ENCODE measurements around the gene BACE1-AS.

The BACE1-AS gene

DNA sequence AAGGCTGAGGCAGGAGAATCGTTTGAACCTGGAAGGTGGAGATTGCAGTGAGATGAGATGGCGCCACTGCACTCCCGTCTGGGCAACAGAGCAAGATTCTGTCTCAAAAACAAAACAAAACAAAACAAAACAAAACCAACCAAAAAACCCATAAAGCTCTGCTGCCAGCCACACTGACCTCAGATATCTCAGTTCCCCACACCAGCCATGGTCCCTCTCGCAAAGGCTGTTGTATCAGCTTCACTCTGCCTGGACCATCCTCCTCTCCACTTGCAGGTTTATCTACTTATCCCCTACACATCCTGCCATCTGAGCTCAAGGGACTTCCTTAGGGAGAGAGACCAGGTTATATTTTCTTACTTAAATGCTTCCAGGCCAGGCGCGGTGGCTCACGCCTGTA lies 11.1 kb downstream of the BACE1-AS start:
- no peaks in the 10 kb centered on the region for H3K36me3 ChIP-seq (ENCODE audit: control insufficient read depth in 2 of 2, insufficient read depth in 2 of 2, low read length in 2 of 2)
- H3K27ac ChIP-seq (ENCODE audit: low read depth in 2 of 2, low read length in 2 of 2) = no peak overlapping the region
- no peaks in the 10 kb centered on the region for H3K9me3 ChIP-seq (ENCODE audit: control insufficient read depth in 2 of 2, low read length in 2 of 2)
- no peaks in the 10 kb centered on the region for H3K4me1 ChIP-seq (ENCODE audit: control insufficient read depth in 2 of 2, insufficient read depth in 2 of 2, low read length in 2 of 2)
- no peaks in the 10 kb centered on the region for H3K27me3 ChIP-seq (ENCODE audit: control insufficient read depth in 2 of 2, insufficient read depth in 2 of 2, low read length in 2 of 2)
- H3K4me3 ChIP-seq (ENCODE audit: low read length in 2 of 2) = no peak overlapping the region
- no peak overlapping the region for H3K9ac ChIP-seq (ENCODE audit: low read depth in 1 of 2, low read length in 2 of 2)

DNA sequence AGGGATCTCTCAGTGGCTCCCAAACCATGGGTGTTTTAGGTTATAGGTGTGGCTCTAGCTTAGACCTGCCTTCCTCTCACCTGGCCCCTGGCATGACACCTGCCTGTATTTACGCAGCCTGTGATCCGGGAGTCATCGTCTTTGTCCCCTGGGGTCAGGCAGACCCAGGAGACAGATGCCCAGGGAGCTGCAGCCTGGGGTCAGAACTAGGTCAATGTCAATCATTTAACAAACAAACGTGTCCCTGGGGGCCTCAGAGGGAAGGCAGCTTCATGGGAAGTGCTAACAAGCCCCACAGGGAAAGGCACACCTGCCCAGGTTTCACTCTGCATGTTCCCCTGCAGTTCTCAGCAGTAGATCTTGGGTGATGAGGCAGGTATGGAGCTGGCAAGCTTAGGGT lies 12.0 kb downstream of the BACE1-AS start:
- Histone ChIP-seq H3K9me3 (ENCODE audit: control insufficient read depth in 2 of 2, low read length in 2 of 2) (no peaks in the 10 kb centered on the region), H3K27me3 (ENCODE audit: control insufficient read depth in 2 of 2, insufficient read depth in 2 of 2, low read length in 2 of 2) (no peaks in the 10 kb centered on the region)

DNA sequence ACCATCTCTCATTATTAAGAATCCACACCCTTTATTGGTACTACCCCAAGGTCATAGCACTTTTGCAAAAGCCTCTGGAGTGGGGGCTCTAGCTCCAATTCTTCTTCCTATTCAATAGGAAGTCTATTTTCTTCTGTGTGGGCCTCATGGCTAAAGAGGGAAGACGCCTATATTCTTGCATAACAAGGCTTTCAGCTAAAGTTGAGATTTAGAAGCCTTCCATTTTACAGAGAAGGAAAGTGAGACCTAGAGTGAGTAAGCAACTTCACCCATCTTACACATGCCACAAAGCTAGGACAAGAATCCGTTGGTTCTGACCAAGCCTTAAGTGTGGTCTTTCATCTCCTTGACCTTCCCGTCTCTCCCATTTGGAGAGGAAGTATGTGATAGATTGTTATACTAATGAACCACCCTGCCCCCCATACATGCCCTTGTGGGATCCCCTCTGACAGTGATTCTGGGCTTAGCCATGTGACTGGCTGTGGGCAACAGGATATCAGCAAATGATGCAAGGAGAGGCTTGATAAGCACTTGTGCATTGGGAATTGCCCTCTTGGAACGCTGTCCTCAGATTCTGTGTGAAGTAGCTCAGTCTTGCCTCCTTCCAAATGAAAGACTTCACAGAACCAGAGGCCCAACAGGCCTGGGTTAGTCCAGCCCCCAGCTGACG lies 12.6 kb downstream of the BACE1-AS start:
- Histone ChIP-seq H3K4me3 (ENCODE audit: low read length in 2 of 2) (no peak overlapping the region), H3K27ac (ENCODE audit: low read depth in 2 of 2, low read length in 2 of 2) (no peak overlapping the region), H3K36me3 (ENCODE audit: control insufficient read depth in 2 of 2, insufficient read depth in 2 of 2, low read length in 2 of 2) (no peaks in the 10 kb centered on the region), H3K4me1 (ENCODE audit: control insufficient read depth in 2 of 2, insufficient read depth in 2 of 2, low read length in 2 of 2) (no peaks in the 10 kb centered on the region), H3K27me3 (ENCODE audit: control insufficient read depth in 2 of 2, insufficient read depth in 2 of 2, low read length in 2 of 2) (no peaks in the 10 kb centered on the region), H3K9me3 (ENCODE audit: control insufficient read depth in 2 of 2, low read length in 2 of 2) (no peaks in the 10 kb centered on the region), H3K9ac (ENCODE audit: low read depth in 1 of 2, low read length in 2 of 2) (no peak overlapping the region)

More for the DNA sequence above, 12.0 kb downstream of the BACE1-AS start:
- Histone ChIP-seq H3K27ac (ENCODE audit: low read depth in 2 of 2, low read length in 2 of 2) (no peak overlapping the region), H3K4me3 (ENCODE audit: low read length in 2 of 2) (no peak overlapping the region), H3K9ac (ENCODE audit: low read depth in 1 of 2, low read length in 2 of 2) (no peak overlapping the region), H3K36me3 (ENCODE audit: control insufficient read depth in 2 of 2, insufficient read depth in 2 of 2, low read length in 2 of 2) (no peaks in the 10 kb centered on the region), H3K4me1 (ENCODE audit: control insufficient read depth in 2 of 2, insufficient read depth in 2 of 2, low read length in 2 of 2) (no peaks in the 10 kb centered on the region)

- no peaks in the 10 kb centered on the region for H3K9me3 ChIP-seq (ENCODE audit: control insufficient read depth in 2 of 2, low read length in 2 of 2)
- no peaks in the 10 kb centered on the region for H3K27me3 ChIP-seq (ENCODE audit: control insufficient read depth in 2 of 2, insufficient read depth in 2 of 2, low read length in 2 of 2)
- H3K4me1 ChIP-seq (ENCODE audit: control insufficient read depth in 2 of 2, insufficient read depth in 2 of 2, low read length in 2 of 2) = no peaks in the 10 kb centered on the region
- H3K36me3 ChIP-seq (ENCODE audit: control insufficient read depth in 2 of 2, insufficient read depth in 2 of 2, low read length in 2 of 2) = no peaks in the 10 kb centered on the region
- H3K27ac ChIP-seq (ENCODE audit: low read depth in 2 of 2, low read length in 2 of 2) = no peak overlapping the region
- no peak overlapping the region for H3K4me3 ChIP-seq (ENCODE audit: low read length in 2 of 2)
- no peak overlapping the region for H3K9ac ChIP-seq (ENCODE audit: low read depth in 1 of 2, low read length in 2 of 2)
Observed at GRCh38 chr11:117305145-117305544, 14.0 kb downstream of the BACE1-AS start.

GRCh38 chr11:117309310-117309709 lies 18.2 kb downstream of the BACE1-AS start:
- Histone ChIP-seq H3K9me3 (ENCODE audit: control insufficient read depth in 2 of 2, low read length in 2 of 2) (no peaks in the 10 kb centered on the region), H3K4me1 (ENCODE audit: control insufficient read depth in 2 of 2, insufficient read depth in 2 of 2, low read length in 2 of 2) (no peaks in the 10 kb centered on the region), H3K36me3 (ENCODE audit: control insufficient read depth in 2 of 2, insufficient read depth in 2 of 2, low read length in 2 of 2) (no peaks in the 10 kb centered on the region), H3K27me3 (ENCODE audit: control insufficient read depth in 2 of 2, insufficient read depth in 2 of 2, low read length in 2 of 2) (no peaks in the 10 kb centered on the region), H3K27ac (ENCODE audit: low read depth in 2 of 2, low read length in 2 of 2) (no peak overlapping the region), H3K9ac (ENCODE audit: low read depth in 1 of 2, low read length in 2 of 2) (no peak overlapping the region), H3K4me3 (ENCODE audit: low read length in 2 of 2) (no peak overlapping the region)

DNA sequence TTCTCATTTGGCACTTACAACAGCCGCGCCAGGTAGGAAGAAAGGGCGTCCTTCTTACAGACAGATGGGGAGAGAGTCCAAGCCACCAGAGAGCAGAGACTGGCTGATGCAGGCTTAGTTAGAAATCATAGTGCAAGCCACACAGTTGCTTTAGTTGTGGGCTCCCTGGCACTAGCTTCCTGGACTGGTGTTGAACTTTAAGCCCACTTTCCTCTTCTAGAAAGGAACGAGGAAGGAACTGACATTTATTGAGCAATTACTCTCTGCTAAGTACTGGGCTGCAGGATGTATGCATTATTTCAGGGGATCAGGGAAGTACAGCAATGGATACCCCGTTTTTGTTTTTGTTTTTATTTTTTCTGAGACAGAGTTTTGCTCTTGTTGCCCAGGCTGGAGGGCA lies 21.9 kb downstream of the BACE1-AS start:
- Histone ChIP-seq H3K9ac (ENCODE audit: low read depth in 1 of 2, low read length in 2 of 2) (no peak overlapping the region), H3K27ac (ENCODE audit: low read depth in 2 of 2, low read length in 2 of 2) (no peak overlapping the region), H3K27me3 (ENCODE audit: control insufficient read depth in 2 of 2, insufficient read depth in 2 of 2, low read length in 2 of 2) (no peaks in the 10 kb centered on the region), H3K9me3 (ENCODE audit: control insufficient read depth in 2 of 2, low read length in 2 of 2) (no peaks in the 10 kb centered on the region), H3K4me1 (ENCODE audit: control insufficient read depth in 2 of 2, insufficient read depth in 2 of 2, low read length in 2 of 2) (peaks cover 10 to 15% of the 10 kb centered on the region in 2 donors), H3K36me3 (ENCODE audit: control insufficient read depth in 2 of 2, insufficient read depth in 2 of 2, low read length in 2 of 2) (no peaks in the 10 kb centered on the region), H3K4me3 (ENCODE audit: low read length in 2 of 2) (no peak overlapping the region)

DNA sequence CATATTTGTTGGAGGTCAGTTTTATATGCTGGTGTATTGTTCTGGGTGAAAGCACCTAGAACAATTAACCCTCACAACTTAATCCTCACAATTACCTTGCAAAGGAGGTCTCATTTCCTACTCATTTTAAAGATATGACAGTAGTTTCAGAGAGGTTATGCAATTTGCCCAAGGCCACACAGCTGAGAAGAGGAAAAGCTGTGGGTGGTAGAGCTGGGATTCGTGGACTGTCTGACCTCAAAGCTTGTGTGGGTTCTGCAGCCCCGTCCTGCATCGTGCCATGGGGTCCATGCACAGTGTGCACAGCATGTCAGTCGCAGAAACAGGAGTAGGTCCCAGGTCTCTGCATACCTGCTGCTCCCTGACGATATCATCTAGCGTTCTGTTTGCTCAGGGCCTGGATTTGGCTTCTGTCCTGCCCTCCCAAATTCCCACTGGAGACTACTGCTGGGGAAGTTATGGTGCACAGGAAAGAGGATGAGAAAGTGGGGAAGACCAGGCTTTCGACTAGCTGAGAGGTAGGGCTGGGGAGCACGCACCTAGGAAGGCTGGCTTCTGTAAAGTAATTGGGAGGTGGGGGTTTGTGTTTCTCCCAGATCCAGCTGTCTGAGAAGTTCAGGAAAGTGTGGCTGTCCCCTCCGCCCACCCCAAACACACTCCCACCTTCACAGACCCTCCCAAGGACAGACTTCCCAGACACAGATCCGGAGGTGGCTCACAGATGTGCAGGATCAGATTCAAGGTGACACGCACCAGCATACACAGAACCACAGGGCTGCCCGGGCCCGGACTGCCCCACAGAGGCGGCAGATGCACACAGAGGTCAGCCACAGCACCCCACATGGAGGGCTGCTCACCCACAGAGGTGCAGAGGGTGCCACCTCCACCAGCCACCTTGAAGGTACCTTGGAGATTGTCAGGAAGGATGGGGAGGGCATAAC lies 23.0 kb downstream of the BACE1-AS start:
- no peaks in the 10 kb centered on the region for H3K36me3 ChIP-seq (ENCODE audit: control insufficient read depth in 2 of 2, insufficient read depth in 2 of 2, low read length in 2 of 2)
- H3K9ac ChIP-seq (ENCODE audit: low read depth in 1 of 2, low read length in 2 of 2) = no peak overlapping the region
- no peaks in the 10 kb centered on the region for H3K27me3 ChIP-seq (ENCODE audit: control insufficient read depth in 2 of 2, insufficient read depth in 2 of 2, low read length in 2 of 2)
- peaks cover 10 to 15% of the 10 kb centered on the region in 2 donors for H3K4me1 ChIP-seq (ENCODE audit: control insufficient read depth in 2 of 2, insufficient read depth in 2 of 2, low read length in 2 of 2)
- no peaks in the 10 kb centered on the region for H3K9me3 ChIP-seq (ENCODE audit: control insufficient read depth in 2 of 2, low read length in 2 of 2)
- H3K4me3 ChIP-seq (ENCODE audit: low read length in 2 of 2) = no peak overlapping the region
- no peak overlapping the region for H3K27ac ChIP-seq (ENCODE audit: low read depth in 2 of 2, low read length in 2 of 2)

GRCh38 chr11:117314840-117315239 lies 23.7 kb downstream of the BACE1-AS start:
- peak overlapping the region; percentile 64 to 68 for H3K4me3 ChIP-seq (ENCODE audit: low read length in 2 of 2)
- H3K9me3 ChIP-seq (ENCODE audit: control insufficient read depth in 2 of 2, low read length in 2 of 2) = no peaks in the 10 kb centered on the region
- H3K27me3 ChIP-seq (ENCODE audit: control insufficient read depth in 2 of 2, insufficient read depth in 2 of 2, low read length in 2 of 2) = no peaks in the 10 kb centered on the region
- H3K27ac ChIP-seq (ENCODE audit: low read depth in 2 of 2, low read length in 2 of 2) = no peak overlapping the region
- no peaks in the 10 kb centered on the region for H3K36me3 ChIP-seq (ENCODE audit: control insufficient read depth in 2 of 2, insufficient read depth in 2 of 2, low read length in 2 of 2)
- peaks cover 10 to 15% of the 10 kb centered on the region in 2 donors for H3K4me1 ChIP-seq (ENCODE audit: control insufficient read depth in 2 of 2, insufficient read depth in 2 of 2, low read length in 2 of 2)
- H3K9ac ChIP-seq (ENCODE audit: low read depth in 1 of 2, low read length in 2 of 2) = no peak overlapping the region

DNA sequence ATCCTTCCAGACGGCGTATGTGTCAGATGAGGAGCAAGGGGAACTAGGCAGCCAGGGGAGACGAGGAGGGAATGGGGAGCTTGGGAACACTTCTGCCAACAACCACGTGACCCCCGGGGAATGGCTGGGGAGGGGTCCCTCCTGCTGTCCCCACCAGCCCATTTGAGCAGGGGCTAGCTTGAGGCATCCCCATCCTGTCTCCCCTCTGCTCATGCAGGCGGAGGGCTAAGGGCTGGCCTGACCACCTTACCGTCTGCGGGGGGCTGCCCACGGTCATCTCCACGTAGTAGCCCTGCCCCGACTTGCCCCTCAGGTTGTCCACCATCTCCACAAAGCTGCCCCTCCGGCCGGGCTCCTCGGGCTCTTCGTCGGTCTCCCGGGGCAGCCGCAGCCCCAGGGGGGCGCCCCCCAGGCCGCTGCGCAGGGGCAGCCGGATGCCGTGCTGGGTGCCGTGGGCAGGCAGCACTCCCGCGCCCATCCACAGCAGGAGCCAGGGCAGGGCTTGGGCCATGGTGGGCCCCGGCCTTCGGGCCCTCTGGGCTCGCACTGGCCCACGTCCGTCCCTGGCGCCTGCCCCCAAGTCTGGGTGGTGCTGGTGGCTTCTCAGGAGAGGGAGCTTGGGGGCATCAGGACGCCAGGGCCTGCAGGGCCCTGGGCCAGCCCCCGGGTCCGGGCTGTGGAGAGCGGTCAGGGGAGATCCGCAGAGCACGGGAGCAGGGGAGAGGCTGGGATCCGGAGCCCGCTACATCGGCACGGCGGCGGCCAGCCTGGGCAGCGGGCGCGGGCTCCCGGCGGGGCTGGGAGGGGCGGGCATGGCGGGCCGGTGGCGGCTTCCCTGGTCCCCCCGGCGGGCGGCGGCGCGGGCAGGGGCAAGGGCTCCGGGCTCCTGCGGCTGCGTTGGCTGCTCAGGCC lies 24.4 kb downstream of the BACE1-AS start:
- Histone ChIP-seq H3K9ac (ENCODE audit: low read depth in 1 of 2, low read length in 2 of 2) (peak overlapping the region; percentile 41 to 64), H3K27ac (ENCODE audit: low read depth in 2 of 2, low read length in 2 of 2) (no peak overlapping the region), H3K36me3 (ENCODE audit: control insufficient read depth in 2 of 2, insufficient read depth in 2 of 2, low read length in 2 of 2) (no peaks in the 10 kb centered on the region), H3K4me1 (ENCODE audit: control insufficient read depth in 2 of 2, insufficient read depth in 2 of 2, low read length in 2 of 2) (peaks cover 10 to 15% of the 10 kb centered on the region in 2 donors), H3K27me3 (ENCODE audit: control insufficient read depth in 2 of 2, insufficient read depth in 2 of 2, low read length in 2 of 2) (no peaks in the 10 kb centered on the region), H3K4me3 (ENCODE audit: low read length in 2 of 2) (peak overlapping the region; percentile 64 to 79), H3K9me3 (ENCODE audit: control insufficient read depth in 2 of 2, low read length in 2 of 2) (no peaks in the 10 kb centered on the region)

Measured in mucosa of rectum (tissue), 2 donors.